Stimulated activated CD8-positive, alpha-beta memory T cell treated with anti-CD3 and anti-CD28 coated beads, Interleukin-12 subunit alpha, Interleukin-12 subunit beta, amount 100 ng/mL, for 4 hours (primary cell): ENCODE results near the gene ANKFY1.
"Not testable (repeated sequence)": the region's sequence is repeated elsewhere in the genome, so short reads cannot be mapped to it uniquely, and the experiment has no call there.

Experiments
- DNase-seq: peaks from one replicate; pipeline ENCODE4 v3.0.0-alpha.2; 2020; ENCODE audit warnings: low read depth

ANKFY1 gene

GRCh38 chr17:4154201-4154600 lies 109.6 kb downstream of the ANKFY1 start:
- DNase-seq: no peak

- no peak for DNase-seq
Observed at GRCh38 chr17:4152471-4152870, 111.3 kb downstream of the ANKFY1 start.

GRCh38 chr17:4150096-4150495 lies 113.7 kb downstream of the ANKFY1 start:
- DNase-seq: no peak

GRCh38 chr17:4148611-4149308 lies 115.0 kb downstream of the ANKFY1 start:
- no peak for DNase-seq

- DNase-seq: no peak
Observed at GRCh38 chr17:4147751-4148310, 115.9 kb downstream of the ANKFY1 start.

- DNase-seq: no peak
Observed at GRCh38 chr17:4146641-4147040, 117.1 kb downstream of the ANKFY1 start.

- DNase-seq: no peak
Observed at GRCh38 chr17:4144422-4144747, 119.4 kb downstream of the ANKFY1 start.

- DNase-seq: peak; percentile 83
Observed at GRCh38 chr17:4143563-4144421, 120.0 kb downstream of the ANKFY1 start.

- DNase-seq: no peak
Observed at GRCh38 chr17:4142107-4142900, 121.5 kb downstream of the ANKFY1 start.

- no peak for DNase-seq
Observed at GRCh38 chr17:4140125-4140524, 123.7 kb downstream of the ANKFY1 start.

GRCh38 chr17:4138906-4139526 lies 124.8 kb downstream of the ANKFY1 start:
- not testable (repeated sequence) for DNase-seq

GRCh38 chr17:4136373-4136772 lies 127.4 kb downstream of the ANKFY1 start:
- no peak for DNase-seq

GRCh38 chr17:4135489-4135888 lies 128.3 kb downstream of the ANKFY1 start:
- no peak for DNase-seq

GRCh38 chr17:4134721-4135120 lies 129.1 kb downstream of the ANKFY1 start:
- no peak for DNase-seq

GRCh38 chr17:4130715-4131114 lies 133.1 kb downstream of the ANKFY1 start:
- DNase-seq: no peak

GRCh38 chr17:4127555-4127954 lies 136.2 kb downstream of the ANKFY1 start:
- DNase-seq: no peak

- DNase-seq: no peak
Observed at GRCh38 chr17:4125552-4125951, 138.2 kb downstream of the ANKFY1 start.

- no peak for DNase-seq
Observed at GRCh38 chr17:4124999-4125398, 138.8 kb downstream of the ANKFY1 start.

GRCh38 chr17:4120332-4120731 lies 143.4 kb downstream of the ANKFY1 start:
- DNase-seq: no peak

GRCh38 chr17:4119299-4119698 lies 144.5 kb downstream of the ANKFY1 start:
- no peak for DNase-seq

- DNase-seq: no peak
Observed at GRCh38 chr17:4118015-4118743, 145.6 kb downstream of the ANKFY1 start.
